Mucosa of rectum (tissue), 2 donors: ENCODE measurements around the gene CD48.

Experiments
- H3K27ac ChIP-seq, 2 donors: one replicate each; pipeline ENCODE4 v1.7.0; 2013; ENCODE audit warnings: inconsistent platforms in 2 of 2, low read depth in 2 of 2, low read length in 2 of 2
- H3K27me3 ChIP-seq, 2 donors: one replicate each; pipeline ENCODE4 v1.7.0; 2013; ENCODE audit warnings: low read length in 2 of 2; ENCODE audit not compliant: control insufficient read depth in 2 of 2, insufficient read depth in 2 of 2
- H3K36me3 ChIP-seq, 2 donors: one replicate each; pipeline ENCODE4 v1.7.0; 2013; ENCODE audit warnings: low read length in 2 of 2; ENCODE audit not compliant: control insufficient read depth in 2 of 2, insufficient read depth in 2 of 2
- H3K4me1 ChIP-seq, 2 donors: one replicate each; pipeline ENCODE4 v1.7.0; 2013; ENCODE audit warnings: low read length in 2 of 2, mild to moderate bottlenecking in 1 of 2; ENCODE audit not compliant: control insufficient read depth in 2 of 2, insufficient read depth in 2 of 2
- H3K4me3 ChIP-seq, 2 donors: one replicate each; pipeline ENCODE4 v1.7.0; 2013; ENCODE audit warnings: low read length in 2 of 2
- H3K9ac ChIP-seq, 2 donors: one replicate each; pipeline ENCODE4 v1.7.0; 2013; ENCODE audit warnings: low read length in 2 of 2, low read depth in 1 of 2, mild to moderate bottlenecking in 1 of 2
- H3K9me3 ChIP-seq, 2 donors: one replicate each; pipeline ENCODE4 v1.7.0; 2013; ENCODE audit warnings: low read length in 2 of 2; ENCODE audit not compliant: control insufficient read depth in 2 of 2
- donor health status: healthy.
- donor health status: Normal muscosa, but diverticular disease.

CD48 gene

GRCh38 chr1:160670701-160671100 is 40.9 kb downstream of the CD48 start:
- Histone ChIP-seq H3K27me3 (no peaks in the 10 kb centered on the region), H3K4me1 (peaks cover 0 to 12% of the 10 kb centered on the region in 2 donors), H3K9ac (no peak overlapping the region), H3K4me3 (no peak overlapping the region), H3K36me3 (no peaks in the 10 kb centered on the region), H3K9me3 (no peaks in the 10 kb centered on the region), H3K27ac (no peak overlapping the region)

- no peak overlapping the region for H3K27ac ChIP-seq
- H3K4me1 ChIP-seq: peaks cover 0 to 12% of the 10 kb centered on the region in 2 donors
- H3K27me3 ChIP-seq: no peaks in the 10 kb centered on the region
- no peaks in the 10 kb centered on the region for H3K9me3 ChIP-seq
- H3K4me3 ChIP-seq: no peak overlapping the region
- no peaks in the 10 kb centered on the region for H3K36me3 ChIP-seq
- no peak overlapping the region for H3K9ac ChIP-seq
Measured at GRCh38 chr1:160669802-160670201, 41.8 kb downstream of the CD48 start.

GRCh38 chr1:160669276-160669675 is 42.3 kb downstream of the CD48 start:
- H3K4me1 ChIP-seq: peaks cover 0 to 12% of the 10 kb centered on the region in 2 donors
- H3K9ac ChIP-seq: no peak overlapping the region
- no peak overlapping the region for H3K4me3 ChIP-seq
- no peaks in the 10 kb centered on the region for H3K36me3 ChIP-seq
- no peaks in the 10 kb centered on the region for H3K27me3 ChIP-seq
- no peak overlapping the region for H3K27ac ChIP-seq
- no peaks in the 10 kb centered on the region for H3K9me3 ChIP-seq

- Histone ChIP-seq H3K27ac (no peak overlapping the region), H3K27me3 (no peaks in the 10 kb centered on the region), H3K4me1 (peaks cover 0 to 7% of the 10 kb centered on the region in 2 donors), H3K9ac (no peak overlapping the region), H3K9me3 (no peaks in the 10 kb centered on the region), H3K36me3 (no peaks in the 10 kb centered on the region), H3K4me3 (no peak overlapping the region)
Measured at GRCh38 chr1:160667896-160668295, 43.7 kb downstream of the CD48 start.

GRCh38 chr1:160666079-160666442 is 45.6 kb downstream of the CD48 start:
- Histone ChIP-seq H3K27me3 (no peaks in the 10 kb centered on the region), H3K4me1 (peaks cover 0 to 7% of the 10 kb centered on the region in 2 donors), H3K36me3 (no peaks in the 10 kb centered on the region), H3K9me3 (no peaks in the 10 kb centered on the region), H3K9ac (no peak overlapping the region), H3K4me3 (peak overlapping the region in 1 of 2 donors; percentile 0), H3K27ac (peak overlapping the region in 1 of 2 donors; percentile 44)

GRCh38 chr1:160665330-160666078 is 46.1 kb downstream of the CD48 start:
- peaks cover 0 to 7% of the 10 kb centered on the region in 2 donors for H3K4me1 ChIP-seq
- no peak overlapping the region for H3K9ac ChIP-seq
- no peaks in the 10 kb centered on the region for H3K36me3 ChIP-seq
- H3K9me3 ChIP-seq: no peaks in the 10 kb centered on the region
- H3K4me3 ChIP-seq: peak overlapping the region in 1 of 2 donors; percentile 5
- peak overlapping the region in 1 of 2 donors; percentile 44 for H3K27ac ChIP-seq
- H3K27me3 ChIP-seq: no peaks in the 10 kb centered on the region

- Histone ChIP-seq H3K9ac (no peak overlapping the region), H3K27me3 (no peaks in the 10 kb centered on the region), H3K36me3 (no peaks in the 10 kb centered on the region), H3K4me3 (no peak overlapping the region), H3K9me3 (no peaks in the 10 kb centered on the region), H3K4me1 (peaks cover 0 to 7% of the 10 kb centered on the region in 2 donors), H3K27ac (peak overlapping the region in 1 of 2 donors; percentile 44)
Measured at GRCh38 chr1:160664573-160665051, 47.0 kb downstream of the CD48 start.

- no peak overlapping the region for H3K4me3 ChIP-seq
- H3K4me1 ChIP-seq: peaks cover 0 to 7% of the 10 kb centered on the region in 2 donors
- H3K27me3 ChIP-seq: no peaks in the 10 kb centered on the region
- no peak overlapping the region for H3K9ac ChIP-seq
- H3K9me3 ChIP-seq: no peaks in the 10 kb centered on the region
- H3K27ac ChIP-seq: no peak overlapping the region
- no peaks in the 10 kb centered on the region for H3K36me3 ChIP-seq
Measured at GRCh38 chr1:160662910-160663309, 48.7 kb downstream of the CD48 start.

- Histone ChIP-seq H3K36me3 (no peaks in the 10 kb centered on the region), H3K4me3 (no peak overlapping the region), H3K4me1 (peaks cover 0 to 3% of the 10 kb centered on the region in 2 donors), H3K27me3 (no peaks in the 10 kb centered on the region), H3K9me3 (no peaks in the 10 kb centered on the region), H3K9ac (no peak overlapping the region), H3K27ac (no peak overlapping the region)
Measured at GRCh38 chr1:160659566-160659965, 52.1 kb downstream of the CD48 start.

GRCh38 chr1:160658814-160659193 is 52.8 kb downstream of the CD48 start:
- Histone ChIP-seq H3K4me1 (peaks cover 0 to 3% of the 10 kb centered on the region in 2 donors), H3K9me3 (no peaks in the 10 kb centered on the region), H3K4me3 (no peak overlapping the region), H3K27ac (no peak overlapping the region), H3K27me3 (no peaks in the 10 kb centered on the region), H3K9ac (no peak overlapping the region), H3K36me3 (no peaks in the 10 kb centered on the region)
